ENCODE results near the gene PPM1F. TPM values are rescaled to one million over a fixed set of nuclear protein-coding genes. Genes with fewer than 3 reads are reported as not detected.

PPM1F gene
- total and polyA plus RNA-seq, 2 donors from 2014 or later: 13.8 to 42.5 TPM

- Histone ChIP-seq H3K9me3 (ENCODE audit: control insufficient read depth in 2 of 3, insufficient read depth in 1 of 3, low read length in 3 of 3) (no peaks in the 10 kb centered on the region), H3K36me3 (ENCODE audit: control insufficient read depth in 2 of 3, insufficient read depth in 3 of 3, low read length in 3 of 3) (peaks cover 2 to 31% (median 9%) of the 10 kb centered on the region in 3 donors), H3K27ac (ENCODE audit: low read depth in 2 of 2, low read length in 2 of 2) (peak overlapping the region in 1 of 2 donors; percentile 71), H3K4me3 (ENCODE audit: low read length in 3 of 3) (no peak overlapping the region), H3K27me3 (ENCODE audit: control insufficient read depth, insufficient read depth, low read length) (no peaks in the 10 kb centered on the region), H3K9ac (ENCODE audit: low read length in 3 of 3) (peak overlapping the region in 1 of 3 donors; percentile 8), H3K4me1 (ENCODE audit: control insufficient read depth in 2 of 3, insufficient read depth in 2 of 3, low read depth in 1 of 3, low read length in 3 of 3) (peaks cover 0 to 34% (median 13%) of the 10 kb centered on the region in 3 donors)
- DNase-seq: no peak
- FAIRE-seq: no peak
- TF ChIP-seq CTCF (IDR thresholded peaks at IDR 0.05; ENCODE audit: borderline replicate concordance, extremely low read depth, insufficient read depth): no peak
- intact Hi-C loops (cut with DNase I): loop anchor here (10.0 kb wide), 1 partner anchor 221 kb away; no protein-coding TSS in a partner anchor
Measured at GRCh38 chr22:21936151-21936775, 16.4 kb downstream of the PPM1F start.

- Histone ChIP-seq H3K9me3 (ENCODE audit: control insufficient read depth in 2 of 3, insufficient read depth in 1 of 3, low read length in 3 of 3) (no peaks in the 10 kb centered on the region), H3K36me3 (ENCODE audit: control insufficient read depth in 2 of 3, insufficient read depth in 3 of 3, low read length in 3 of 3) (peaks cover 2 to 49% (median 24%) of the 10 kb centered on the region in 3 donors), H3K27ac (ENCODE audit: low read depth in 2 of 2, low read length in 2 of 2) (no peak overlapping the region), H3K4me3 (ENCODE audit: low read length in 3 of 3) (no peak overlapping the region), H3K4me1 (ENCODE audit: control insufficient read depth in 2 of 3, insufficient read depth in 2 of 3, low read depth in 1 of 3, low read length in 3 of 3) (peaks cover 0 to 21% (median 10%) of the 10 kb centered on the region in 3 donors), H3K27me3 (ENCODE audit: control insufficient read depth, insufficient read depth, low read length) (no peaks in the 10 kb centered on the region), H3K9ac (ENCODE audit: low read length in 3 of 3) (no peak overlapping the region)
- no peak for DNase-seq
- TF ChIP-seq CTCF (IDR thresholded peaks at IDR 0.05; ENCODE audit: borderline replicate concordance, extremely low read depth, insufficient read depth): no peak
- FAIRE-seq: no peak
- intact Hi-C loops (cut with DNase I): loop anchor here (10.0 kb wide), 1 partner anchor 219 kb away; no protein-coding TSS in a partner anchor
Measured at GRCh38 chr22:21933910-21934309, 18.7 kb downstream of the PPM1F start.

GRCh38 chr22:21933413-21933812 is 19.2 kb downstream of the PPM1F start:
- Histone ChIP-seq H3K27me3 (ENCODE audit: control insufficient read depth, insufficient read depth, low read length) (no peaks in the 10 kb centered on the region), H3K9me3 (ENCODE audit: control insufficient read depth in 2 of 3, insufficient read depth in 1 of 3, low read length in 3 of 3) (no peaks in the 10 kb centered on the region), H3K9ac (ENCODE audit: low read length in 3 of 3) (no peak overlapping the region), H3K4me3 (ENCODE audit: low read length in 3 of 3) (no peak overlapping the region), H3K36me3 (ENCODE audit: control insufficient read depth in 2 of 3, insufficient read depth in 3 of 3, low read length in 3 of 3) (peaks cover 2 to 49% (median 24%) of the 10 kb centered on the region in 3 donors), H3K4me1 (ENCODE audit: control insufficient read depth in 2 of 3, insufficient read depth in 2 of 3, low read depth in 1 of 3, low read length in 3 of 3) (peaks cover 0 to 16% (median 10%) of the 10 kb centered on the region in 3 donors), H3K27ac (ENCODE audit: low read depth in 2 of 2, low read length in 2 of 2) (no peak overlapping the region)
- intact Hi-C loops (cut with DNase I): loop anchor here (10.0 kb wide), 1 partner anchor 219 kb away; no protein-coding TSS in a partner anchor
- no peak for FAIRE-seq
- DNase-seq: no peak
- no peak for TF ChIP-seq CTCF (IDR thresholded peaks at IDR 0.05; ENCODE audit: borderline replicate concordance, extremely low read depth, insufficient read depth)
